Measurements from ENCODE around the gene CNTNAP5.

CNTNAP5 gene

GRCh38 chr2:124025891-124026434 lies 876 bp downstream of the CNTNAP5 start:
- no peaks in the 10 kb centered on the region for H3K4me1 ChIP-seq (ENCODE audit: insufficient read depth, insufficient read length)
- no peak for DNase-seq (ENCODE audit: low read depth, low spot score)
- no peaks in the 10 kb centered on the region for H3K36me3 ChIP-seq (ENCODE audit: insufficient read depth, insufficient read length, low read length)
- no peak overlapping the region for H3K9ac ChIP-seq (ENCODE audit: insufficient read length, low read depth)
- no peak for TF ChIP-seq YY1 (IDR thresholded peaks at IDR 0.05; ENCODE audit: insufficient read depth, insufficient read length)
- no peak for TF ChIP-seq ZNF274 (IDR thresholded peaks at IDR 0.05; ENCODE audit: low read depth, low read length)
- no peak for TF ChIP-seq SUZ12 (IDR thresholded peaks at IDR 0.05; ENCODE audit: extremely low read depth, insufficient read depth, insufficient read length)
- peaks cover 49% of the 10 kb centered on the region for H3K27me3 ChIP-seq (ENCODE audit: insufficient read depth, insufficient read length)
- no peaks in the 10 kb centered on the region for H3K9me3 ChIP-seq (ENCODE audit: insufficient read depth, low read length)
- peak overlapping the region; percentile 34 for H3K4me3 ChIP-seq (ENCODE audit: insufficient read length, low read depth)

- TF ChIP-seq YY1 (IDR thresholded peaks at IDR 0.05; ENCODE audit: insufficient read depth, insufficient read length) (no peak), ZNF274 (IDR thresholded peaks at IDR 0.05; ENCODE audit: low read depth, low read length) (no peak), SUZ12 (IDR thresholded peaks at IDR 0.05; ENCODE audit: extremely low read depth, insufficient read depth, insufficient read length) (no peak)
- peaks cover 49% of the 10 kb centered on the region for H3K27me3 ChIP-seq (ENCODE audit: insufficient read depth, insufficient read length)
- no peak overlapping the region for H3K4me3 ChIP-seq (ENCODE audit: insufficient read length, low read depth)
- DNase-seq (ENCODE audit: low read depth, low spot score): no peak
- no peaks in the 10 kb centered on the region for H3K36me3 ChIP-seq (ENCODE audit: insufficient read depth, insufficient read length, low read length)
- H3K4me1 ChIP-seq (ENCODE audit: insufficient read depth, insufficient read length): no peaks in the 10 kb centered on the region
- H3K9me3 ChIP-seq (ENCODE audit: insufficient read depth, low read length): no peaks in the 10 kb centered on the region
- H3K9ac ChIP-seq (ENCODE audit: insufficient read length, low read depth): no peak overlapping the region
These were observed 1.4 kb downstream of the CNTNAP5 start for GRCh38 chr2:124026503-124026902.

GRCh38 chr2:124027182-124027581 lies 2.1 kb downstream of the CNTNAP5 start:
- Histone ChIP-seq H3K4me3 (ENCODE audit: insufficient read length, low read depth) (no peak overlapping the region), H3K27me3 (ENCODE audit: insufficient read depth, insufficient read length) (peaks cover 46% of the 10 kb centered on the region), H3K9me3 (ENCODE audit: insufficient read depth, low read length) (no peaks in the 10 kb centered on the region), H3K4me1 (ENCODE audit: insufficient read depth, insufficient read length) (no peaks in the 10 kb centered on the region), H3K36me3 (ENCODE audit: insufficient read depth, insufficient read length, low read length) (no peaks in the 10 kb centered on the region), H3K9ac (ENCODE audit: insufficient read length, low read depth) (no peak overlapping the region)
- TF ChIP-seq YY1 (IDR thresholded peaks at IDR 0.05; ENCODE audit: insufficient read depth, insufficient read length): no peak
- TF ChIP-seq SUZ12 (IDR thresholded peaks at IDR 0.05; ENCODE audit: extremely low read depth, insufficient read depth, insufficient read length): no peak
- no peak for TF ChIP-seq ZNF274 (IDR thresholded peaks at IDR 0.05; ENCODE audit: low read depth, low read length)
- peak; percentile 67 for DNase-seq (ENCODE audit: low read depth, low spot score)

GRCh38 chr2:124032799-124033198 lies 7.7 kb downstream of the CNTNAP5 start:
- no peak overlapping the region for H3K4me3 ChIP-seq (ENCODE audit: insufficient read length, low read depth)
- no peaks in the 10 kb centered on the region for H3K36me3 ChIP-seq (ENCODE audit: insufficient read depth, insufficient read length, low read length)
- no peak for DNase-seq (ENCODE audit: low read depth, low spot score)
- no peaks in the 10 kb centered on the region for H3K27me3 ChIP-seq (ENCODE audit: insufficient read depth, insufficient read length)
- no peaks in the 10 kb centered on the region for H3K4me1 ChIP-seq (ENCODE audit: insufficient read depth, insufficient read length)
- no peaks in the 10 kb centered on the region for H3K9me3 ChIP-seq (ENCODE audit: insufficient read depth, low read length)
- H3K9ac ChIP-seq (ENCODE audit: insufficient read length, low read depth): no peak overlapping the region
- TF ChIP-seq YY1 (IDR thresholded peaks at IDR 0.05; ENCODE audit: insufficient read depth, insufficient read length): no peak

GRCh38 chr2:124034265-124034664 lies 9.2 kb downstream of the CNTNAP5 start:
- Histone ChIP-seq H3K4me3 (ENCODE audit: insufficient read length, low read depth) (no peak overlapping the region), H3K4me1 (ENCODE audit: insufficient read depth, insufficient read length) (no peaks in the 10 kb centered on the region), H3K36me3 (ENCODE audit: insufficient read depth, insufficient read length, low read length) (no peaks in the 10 kb centered on the region), H3K9me3 (ENCODE audit: insufficient read depth, low read length) (no peaks in the 10 kb centered on the region), H3K27me3 (ENCODE audit: insufficient read depth, insufficient read length) (no peaks in the 10 kb centered on the region), H3K9ac (ENCODE audit: insufficient read length, low read depth) (no peak overlapping the region)
- TF ChIP-seq ZNF274 (IDR thresholded peaks at IDR 0.05; ENCODE audit: low read depth, low read length) (no peak), SUZ12 (IDR thresholded peaks at IDR 0.05; ENCODE audit: extremely low read depth, insufficient read depth, insufficient read length) (no peak), YY1 (IDR thresholded peaks at IDR 0.05; ENCODE audit: insufficient read depth, insufficient read length) (no peak)
- DNase-seq (ENCODE audit: low read depth, low spot score): no peak

GRCh38 chr2:124035001-124035400 lies 9.9 kb downstream of the CNTNAP5 start:
- Histone ChIP-seq H3K36me3 (ENCODE audit: insufficient read depth, insufficient read length, low read length) (no peaks in the 10 kb centered on the region), H3K4me3 (ENCODE audit: insufficient read length, low read depth) (no peak overlapping the region), H3K27me3 (ENCODE audit: insufficient read depth, insufficient read length) (no peaks in the 10 kb centered on the region), H3K9ac (ENCODE audit: insufficient read length, low read depth) (no peak overlapping the region), H3K9me3 (ENCODE audit: insufficient read depth, low read length) (no peaks in the 10 kb centered on the region), H3K4me1 (ENCODE audit: insufficient read depth, insufficient read length) (no peaks in the 10 kb centered on the region)
- TF ChIP-seq YY1 (IDR thresholded peaks at IDR 0.05; ENCODE audit: insufficient read depth, insufficient read length) (no peak), ZNF274 (IDR thresholded peaks at IDR 0.05; ENCODE audit: low read depth, low read length) (no peak), SUZ12 (IDR thresholded peaks at IDR 0.05; ENCODE audit: extremely low read depth, insufficient read depth, insufficient read length) (no peak)
- no peak for DNase-seq (ENCODE audit: low read depth, low spot score)

GRCh38 chr2:124039032-124039431 lies 13.9 kb downstream of the CNTNAP5 start:
- no peak overlapping the region for H3K9ac ChIP-seq (ENCODE audit: insufficient read length, low read depth)
- H3K36me3 ChIP-seq (ENCODE audit: insufficient read depth, insufficient read length, low read length): no peaks in the 10 kb centered on the region
- H3K27me3 ChIP-seq (ENCODE audit: insufficient read depth, insufficient read length): no peaks in the 10 kb centered on the region
- no peak for TF ChIP-seq ZNF274 (IDR thresholded peaks at IDR 0.05; ENCODE audit: low read depth, low read length)
- TF ChIP-seq YY1 (IDR thresholded peaks at IDR 0.05; ENCODE audit: insufficient read depth, insufficient read length): no peak
- TF ChIP-seq SUZ12 (IDR thresholded peaks at IDR 0.05; ENCODE audit: extremely low read depth, insufficient read depth, insufficient read length): no peak
- H3K4me3 ChIP-seq (ENCODE audit: insufficient read length, low read depth): no peak overlapping the region
- no peaks in the 10 kb centered on the region for H3K4me1 ChIP-seq (ENCODE audit: insufficient read depth, insufficient read length)
- no peak for DNase-seq (ENCODE audit: low read depth, low spot score)
- no peaks in the 10 kb centered on the region for H3K9me3 ChIP-seq (ENCODE audit: insufficient read depth, low read length)
